Suprapubic skin (tissue), 4 donors: ENCODE results near the gene TKT. TPM values are rescaled to one million over a fixed set of nuclear protein-coding genes. Genes with fewer than 3 reads are reported as not detected.
A peak's percentile ranks its signal among the peaks of the same experiment; 100 is the strongest.
"Not testable (repeated sequence)": the region's sequence is repeated elsewhere in the genome, so short reads cannot be mapped to it uniquely, and the experiment has no call there.

Source experiments
- DNase-seq, 2 donors: peaks; one replicate each; pipeline ENCODE4 v3.0.0-alpha.2; 2019; ENCODE audit warnings: low spot score in 2 of 2
- H3K27ac ChIP-seq: fragments of 200-600 bp; sonication (generic); one replicate; pipeline ENCODE4 v1.5.1; 2019
- H3K27me3 ChIP-seq: fragments of 200-600 bp; sonication (generic); one replicate; pipeline ENCODE4 v1.5.1; 2019
- H3K36me3 ChIP-seq: fragments of 200-600 bp; sonication (generic); one replicate; pipeline ENCODE4 v1.5.1; 2019
- H3K4me1 ChIP-seq: fragments of 200-600 bp; sonication (generic); one replicate; pipeline ENCODE4 v1.5.1; 2019
- H3K4me3 ChIP-seq: fragments of 200-600 bp; sonication (generic); one replicate; pipeline ENCODE4 v1.5.1; 2019; ENCODE audit warnings: mild to moderate bottlenecking
- H3K9me3 ChIP-seq: fragments of 200-600 bp; sonication (generic); one replicate; pipeline ENCODE4 v1.5.1; 2019
- CTCF ChIP-seq, 2 donors: fragments of 200-600 bp in 1 of 2; fragments of 450-650 bp in 1 of 2; sonication (generic) in 1 of 2; IDR thresholded peaks; one replicate each; pipeline ENCODE4 v1.5.1; 2016 to 2019; ENCODE audit warnings: antibody characterized with exemption in 2 of 2, mild to moderate bottlenecking in 1 of 2, moderate library complexity in 1 of 2
- EP300 ChIP-seq: sonication (generic); formaldehyde crosslinking; IDR thresholded peaks from one replicate; pipeline ENCODE4 v1.6.1; 2017; ENCODE audit warnings: antibody characterized with exemption
- POLR2A ChIP-seq, 2 donors: fragments of 450-650 bp; IDR thresholded peaks; one replicate each; pipeline ENCODE4 v1.6.1; 2017; ENCODE audit warnings: antibody characterized with exemption in 2 of 2, mild to moderate bottlenecking in 2 of 2, moderate library complexity in 2 of 2
- POLR2AphosphoS5 ChIP-seq, 3 donors: sonication (generic); formaldehyde crosslinking; IDR thresholded peaks; one replicate each; pipeline ENCODE4 v1.6.1; 2017; ENCODE audit warnings: antibody characterized with exemption in 3 of 3
- WGBS: methylation state at CpG from one replicate; pipeline ENCODE4 v1.1.5; 2018; 5-methylcytosine and 5-hydroxymethylcytosine counted together
- total RNA-seq, 4 donors: library from RNA; depleted of rRNA; stranded (reverse); fragments of >200 nt; gene quantifications; one replicate each; pipeline ENCODE4 v1.1.0, GENCODE V29; 2016

The TKT gene
- total RNA-seq, 4 donors from 2014 or later: 107 to 194 (median 155) TPM

DNA sequence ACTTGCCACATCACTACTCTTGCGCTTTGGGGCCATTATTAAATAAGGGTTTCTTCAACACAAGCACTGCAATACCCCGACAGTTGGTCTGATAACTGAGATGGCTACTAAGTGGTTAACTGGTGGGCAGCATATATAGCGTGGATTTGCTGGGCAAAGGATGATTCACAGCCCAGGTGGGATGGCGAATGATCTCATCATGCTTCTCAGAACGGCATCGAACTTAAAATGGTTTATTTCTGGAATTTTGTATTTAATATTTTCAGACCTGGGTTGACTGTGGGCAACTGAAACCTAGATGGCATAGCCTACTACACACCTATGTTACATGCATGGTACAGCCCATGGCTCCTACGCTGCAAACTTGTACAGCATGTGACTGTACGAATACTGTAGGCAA, 26.8 kb upstream of the TKT start:
- no peak overlapping the region for H3K4me3 ChIP-seq
- 87% methylated on average over 8 of the region's 8 CpGs for WGBS
- no peak overlapping the region for H3K27ac ChIP-seq
- H3K27me3 ChIP-seq: no peaks in the 10 kb centered on the region
- peaks cover 34% of the 10 kb centered on the region for H3K36me3 ChIP-seq
- H3K9me3 ChIP-seq: no peaks in the 10 kb centered on the region
- TF ChIP-seq EP300 (no peak), POLR2AphosphoS5 (IDR thresholded peaks at IDR 0.05) (no peak), POLR2A (IDR thresholded peaks at IDR 0.05) (no peak), CTCF (IDR thresholded peaks at IDR 0.05) (no peak)
- DNase-seq: no peak
- H3K4me1 ChIP-seq: no peaks in the 10 kb centered on the region

- Histone ChIP-seq H3K9me3 (no peaks in the 10 kb centered on the region), H3K36me3 (peaks cover under 1% of the 10 kb centered on the region), H3K27ac (no peak overlapping the region), H3K27me3 (no peaks in the 10 kb centered on the region), H3K4me1 (no peaks in the 10 kb centered on the region), H3K4me3 (no peak overlapping the region)
- WGBS: 75% methylated on average over 4 of the region's 4 CpGs
- no peak for DNase-seq
- TF ChIP-seq POLR2A (IDR thresholded peaks at IDR 0.05) (no peak), POLR2AphosphoS5 (IDR thresholded peaks at IDR 0.05) (no peak), CTCF (IDR thresholded peaks at IDR 0.05) (no peak), EP300 (no peak)
These were observed 22.8 kb upstream of the TKT start for GRCh38 chr3:53278667-53279066.

DNA sequence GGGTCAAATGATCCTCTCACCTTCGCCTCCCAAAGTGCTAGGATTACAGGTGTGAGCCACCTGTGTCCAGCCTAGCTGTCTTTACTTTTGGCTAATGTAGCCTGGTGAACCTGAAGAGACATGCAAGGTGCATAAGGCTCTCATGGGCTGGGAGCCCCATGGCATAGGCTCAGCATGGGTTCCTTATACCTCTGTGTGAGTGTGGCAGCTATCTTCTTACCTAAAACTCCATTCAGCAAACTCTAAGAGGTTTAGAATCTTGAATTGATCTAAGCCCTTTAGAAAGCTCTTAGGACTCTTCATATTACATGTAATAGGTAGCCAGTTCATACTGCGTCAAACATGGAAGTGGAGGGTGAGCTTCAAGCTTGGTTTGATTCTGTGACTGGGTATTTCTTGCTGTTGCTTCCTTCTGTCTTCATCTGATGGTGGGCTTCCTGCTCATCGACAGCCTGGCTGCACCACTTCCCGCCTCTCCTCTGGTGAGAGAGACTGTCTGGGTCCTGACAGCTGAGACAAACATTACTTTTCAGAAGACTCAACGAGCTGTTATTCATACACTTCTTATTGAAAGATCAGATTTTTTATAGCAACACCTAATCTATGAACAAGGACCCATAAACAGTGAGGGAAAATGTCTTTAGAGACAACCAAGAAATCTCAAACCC, 19.2 kb upstream of the TKT start:
- no peaks in the 10 kb centered on the region for H3K36me3 ChIP-seq
- 60% methylated on average over 5 of the region's 5 CpGs for WGBS
- H3K4me1 ChIP-seq: peaks cover 4% of the 10 kb centered on the region
- no peaks in the 10 kb centered on the region for H3K9me3 ChIP-seq
- no peaks in the 10 kb centered on the region for H3K27me3 ChIP-seq
- no peak overlapping the region for H3K27ac ChIP-seq
- no peak overlapping the region for H3K4me3 ChIP-seq
- DNase-seq: no peak
- TF ChIP-seq EP300 (no peak), POLR2AphosphoS5 (IDR thresholded peaks at IDR 0.05) (no peak)

DNA sequence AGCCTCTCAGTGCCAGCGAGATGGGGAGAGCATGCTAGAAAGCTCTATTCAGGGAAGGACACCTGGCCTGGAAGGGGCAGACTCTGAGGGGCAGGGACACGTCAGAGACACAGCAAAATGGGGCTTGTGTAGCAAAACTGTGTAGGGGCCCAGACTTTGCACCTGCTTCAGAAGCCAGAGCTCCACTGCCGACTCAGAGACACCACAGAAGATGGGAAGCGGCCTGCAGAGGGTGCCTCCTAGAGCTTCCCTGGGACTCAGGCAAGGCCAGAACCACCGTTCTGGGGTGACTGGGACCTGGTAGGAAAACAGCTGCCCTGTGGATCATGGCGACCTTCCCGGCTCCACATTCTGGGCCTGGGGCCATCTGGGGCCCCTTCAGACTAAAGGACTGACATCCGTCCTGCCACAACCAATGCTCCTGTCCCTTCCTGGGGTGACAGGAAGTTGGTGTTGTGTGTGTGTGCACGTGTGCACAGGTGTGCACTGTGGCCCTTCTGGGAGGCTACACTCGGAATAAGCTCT, 17.4 kb upstream of the TKT start:
- no peaks in the 10 kb centered on the region for H3K9me3 ChIP-seq
- TF ChIP-seq CTCF (IDR thresholded peaks at IDR 0.05): no peak
- TF ChIP-seq POLR2A (IDR thresholded peaks at IDR 0.05): no peak
- TF ChIP-seq POLR2AphosphoS5 (IDR thresholded peaks at IDR 0.05): no peak
- WGBS: 90% methylated on average over 5 of the region's 10 CpGs
- no peak for DNase-seq
- H3K4me1 ChIP-seq: peaks cover 15% of the 10 kb centered on the region
- no peak overlapping the region for H3K27ac ChIP-seq
- H3K4me3 ChIP-seq: no peak overlapping the region
- no peaks in the 10 kb centered on the region for H3K27me3 ChIP-seq
- H3K36me3 ChIP-seq: no peaks in the 10 kb centered on the region

GRCh38 chr3:53269888-53270880, 14.4 kb upstream of the TKT start:
- TF ChIP-seq EP300: no peak
- TF ChIP-seq POLR2AphosphoS5 (IDR thresholded peaks at IDR 0.05): peak; percentile 31 to 81 (median 70)
- peak; percentile 79 to 86 for DNase-seq
- Histone ChIP-seq H3K27me3 (no peaks in the 10 kb centered on the region), H3K4me3 (no peak overlapping the region), H3K27ac (peak overlapping the region; percentile 57), H3K36me3 (no peaks in the 10 kb centered on the region), H3K4me1 (peaks cover 15% of the 10 kb centered on the region), H3K9me3 (no peaks in the 10 kb centered on the region)
- WGBS: 25% methylated on average over 12 of the region's 12 CpGs

- H3K4me1 ChIP-seq: peaks cover 15% of the 10 kb centered on the region
- not testable (repeated sequence) for DNase-seq, H3K4me3 ChIP-seq, H3K27me3 ChIP-seq, H3K36me3 ChIP-seq, H3K27ac ChIP-seq, H3K9me3 ChIP-seq
- 94% methylated on average over 11 of the region's 11 CpGs for whole genome bisulfite sequencing
These were observed 13.4 kb upstream of the TKT start for GRCh38 chr3:53269193-53269592.
